GM18505 (cell line): ENCODE measurements around the gene HES6.
A peak's percentile ranks its signal among the peaks of the same experiment; 100 is the strongest.

ENCODE experiments used
- ATAC-seq: cut with Tn5 transposase; IDR thresholded peaks from one replicate; pipeline ENCODE4 v1.9.1; 2021; ENCODE audit not compliant: unreplicated experiment
- POLR2A ChIP-seq: IDR thresholded peaks from 4 replicates; pipeline ENCODE4 v1.6.1; 2011; ENCODE audit warnings: borderline replicate concordance; ENCODE audit not compliant: insufficient read depth, insufficient read length; ENCODE audit errors: extremely low read depth

HES6 gene

GRCh38 chr2:238225121-238225520 is 14.7 kb downstream of the HES6 start:
- TF ChIP-seq POLR2A: no peak
- ATAC-seq: no peak

DNA sequence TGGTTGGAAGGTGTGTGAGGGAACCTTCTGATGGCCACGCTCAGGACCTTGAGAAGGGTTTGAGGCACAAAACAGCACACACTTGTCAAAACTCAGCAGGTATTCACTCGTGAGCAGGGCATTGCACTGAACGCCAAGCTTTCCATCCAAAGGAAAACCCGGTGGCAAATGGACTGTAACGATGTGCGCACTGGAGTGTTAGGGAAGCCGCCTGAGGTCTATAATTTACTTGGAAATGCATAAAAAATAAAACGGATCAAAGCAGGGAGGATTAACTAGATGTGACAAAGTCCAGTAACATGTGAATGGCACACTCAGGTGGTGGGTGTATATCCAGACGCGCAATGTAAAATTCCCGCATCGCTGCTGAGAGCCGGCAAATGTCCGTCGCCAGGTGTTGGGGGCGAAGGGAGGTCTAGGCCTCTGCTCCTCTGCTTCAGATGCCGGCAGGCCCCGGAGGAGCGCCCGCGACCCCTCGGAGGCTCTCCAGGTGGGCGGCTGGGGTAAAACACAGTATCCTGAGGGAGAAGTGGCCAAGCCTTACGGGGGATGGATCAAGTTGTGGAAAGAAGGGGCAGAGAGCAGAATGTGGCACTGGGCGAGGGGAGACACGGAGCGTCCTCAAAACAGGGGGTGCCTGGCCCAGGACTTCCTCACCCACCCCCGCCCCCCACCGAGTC is 15.3 kb downstream of the HES6 start:
- TF ChIP-seq POLR2A: no peak
- ATAC-seq: no peak

DNA sequence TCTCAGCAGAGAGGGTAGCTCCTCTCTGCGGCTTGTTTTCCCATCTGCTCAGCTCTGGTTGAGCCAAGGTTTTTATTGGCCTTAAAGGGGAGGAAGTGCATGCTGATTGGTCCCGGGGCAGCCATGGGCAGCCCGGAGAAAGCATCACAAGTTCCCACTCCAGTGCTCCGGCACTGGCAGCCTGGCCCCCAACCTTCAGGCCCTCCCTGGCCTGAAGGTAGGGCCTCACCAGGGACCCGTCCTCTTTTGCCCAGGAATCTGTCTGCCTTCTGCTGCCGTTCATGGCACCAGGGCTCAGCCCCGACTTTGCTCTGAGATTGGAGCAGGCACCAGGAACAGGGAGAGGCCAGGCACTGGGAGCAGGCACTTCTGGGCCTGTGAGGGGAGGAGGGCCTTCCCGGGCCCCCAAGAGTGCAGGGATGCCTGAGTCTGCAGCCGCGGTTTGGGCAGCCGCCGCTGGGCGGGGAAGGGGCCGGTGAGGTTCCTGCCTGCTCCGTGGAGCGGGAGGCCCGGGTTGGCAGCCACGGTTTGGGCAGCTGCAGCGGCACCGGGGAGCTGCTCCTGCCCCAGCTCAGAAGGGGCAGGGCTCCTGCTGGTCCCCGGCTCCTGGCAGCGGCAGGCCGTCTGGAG is 18.8 kb downstream of the HES6 start:
- ATAC-seq: no peak
- TF ChIP-seq POLR2A: no peak

DNA sequence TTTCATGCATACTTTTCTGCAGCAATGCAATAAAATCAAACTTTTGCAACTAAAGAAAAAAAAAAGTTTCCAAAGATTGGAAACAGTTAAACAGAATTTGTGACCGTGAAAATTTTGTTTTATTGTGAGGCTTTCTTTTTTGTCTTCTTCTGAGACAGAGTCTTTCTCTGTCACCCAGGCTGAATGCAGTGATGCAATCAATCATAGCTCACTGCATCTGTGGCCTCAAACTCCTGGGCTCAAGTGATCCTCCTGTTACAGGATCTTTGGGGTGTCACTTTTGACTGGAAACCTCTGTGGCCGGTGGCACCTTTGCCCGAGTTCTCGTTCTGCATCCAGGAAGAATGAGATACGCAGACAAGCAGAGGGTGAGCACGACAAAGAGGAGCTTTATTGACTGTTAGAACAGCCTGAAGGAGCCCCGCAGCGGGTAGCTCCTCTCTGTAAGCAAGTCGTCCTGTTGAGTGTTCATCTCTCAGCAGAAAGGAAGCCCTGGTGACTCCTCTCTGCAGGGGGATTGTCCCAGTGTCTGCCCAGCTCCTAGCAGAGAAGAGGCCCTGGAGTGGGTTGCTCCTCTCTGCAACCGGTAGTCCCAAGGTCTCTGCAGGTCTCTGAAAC is 19.5 kb downstream of the HES6 start:
- no peak for TF ChIP-seq POLR2A
- ATAC-seq: no peak

GRCh38 chr2:238216651-238217184 is 23.1 kb downstream of the HES6 start:
- TF ChIP-seq POLR2A: no peak
- no peak for ATAC-seq

DNA sequence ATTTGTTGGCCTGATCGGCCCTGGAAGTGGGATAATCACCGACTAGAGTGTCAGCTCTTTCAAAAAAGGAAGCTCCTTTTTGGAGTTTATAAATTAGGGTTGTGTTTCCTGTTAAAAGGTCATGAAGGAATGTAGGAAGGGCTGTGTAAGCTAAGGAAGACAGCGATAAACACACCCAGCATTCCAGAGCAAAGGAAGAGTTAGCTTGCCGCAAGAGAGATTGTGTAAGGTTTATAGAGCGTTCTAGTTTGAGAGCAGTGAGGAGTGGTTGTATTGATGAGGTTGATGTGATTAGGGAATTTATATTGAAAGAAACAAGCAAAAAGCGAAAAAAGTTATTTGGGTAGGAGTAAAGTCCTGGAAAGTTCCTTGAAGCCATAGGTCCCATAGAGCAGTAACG is 32.8 kb downstream of the HES6 start:
- no peak for ATAC-seq
- TF ChIP-seq POLR2A: no peak

DNA sequence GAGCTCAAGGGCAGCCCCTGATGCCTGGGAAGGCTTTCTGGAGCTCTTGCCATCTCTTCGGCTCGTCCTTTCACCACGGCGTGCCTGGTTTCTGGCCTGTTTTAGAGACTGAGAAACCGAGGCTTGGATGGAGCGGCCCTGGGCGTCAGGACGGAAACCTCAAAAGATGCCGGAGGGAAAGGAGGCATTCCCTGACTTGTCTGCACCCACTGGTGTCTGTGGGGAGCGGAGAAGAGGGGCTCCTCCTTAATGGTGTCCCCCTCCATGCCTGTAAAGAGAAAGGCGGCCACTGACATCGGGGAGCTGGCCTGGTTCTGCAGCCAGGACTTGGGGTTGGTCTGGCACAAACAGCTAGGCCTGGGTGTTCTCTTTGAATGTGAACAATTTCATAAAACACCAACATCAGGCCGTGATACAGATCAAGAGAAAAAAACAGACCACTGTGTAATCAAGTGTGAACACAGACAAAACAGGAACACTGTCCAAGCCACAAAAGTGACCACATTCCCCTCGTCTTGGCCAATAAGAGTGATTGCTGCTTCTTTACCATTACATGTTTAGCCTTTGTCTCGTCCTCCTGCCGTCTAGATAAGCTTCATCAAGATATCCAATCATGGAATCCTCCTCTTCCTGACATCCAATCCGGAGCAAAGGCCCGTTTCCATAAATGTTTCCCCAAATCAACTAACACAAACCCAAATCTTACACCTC is 35.7 kb downstream of the HES6 start:
- ATAC-seq: no peak

DNA sequence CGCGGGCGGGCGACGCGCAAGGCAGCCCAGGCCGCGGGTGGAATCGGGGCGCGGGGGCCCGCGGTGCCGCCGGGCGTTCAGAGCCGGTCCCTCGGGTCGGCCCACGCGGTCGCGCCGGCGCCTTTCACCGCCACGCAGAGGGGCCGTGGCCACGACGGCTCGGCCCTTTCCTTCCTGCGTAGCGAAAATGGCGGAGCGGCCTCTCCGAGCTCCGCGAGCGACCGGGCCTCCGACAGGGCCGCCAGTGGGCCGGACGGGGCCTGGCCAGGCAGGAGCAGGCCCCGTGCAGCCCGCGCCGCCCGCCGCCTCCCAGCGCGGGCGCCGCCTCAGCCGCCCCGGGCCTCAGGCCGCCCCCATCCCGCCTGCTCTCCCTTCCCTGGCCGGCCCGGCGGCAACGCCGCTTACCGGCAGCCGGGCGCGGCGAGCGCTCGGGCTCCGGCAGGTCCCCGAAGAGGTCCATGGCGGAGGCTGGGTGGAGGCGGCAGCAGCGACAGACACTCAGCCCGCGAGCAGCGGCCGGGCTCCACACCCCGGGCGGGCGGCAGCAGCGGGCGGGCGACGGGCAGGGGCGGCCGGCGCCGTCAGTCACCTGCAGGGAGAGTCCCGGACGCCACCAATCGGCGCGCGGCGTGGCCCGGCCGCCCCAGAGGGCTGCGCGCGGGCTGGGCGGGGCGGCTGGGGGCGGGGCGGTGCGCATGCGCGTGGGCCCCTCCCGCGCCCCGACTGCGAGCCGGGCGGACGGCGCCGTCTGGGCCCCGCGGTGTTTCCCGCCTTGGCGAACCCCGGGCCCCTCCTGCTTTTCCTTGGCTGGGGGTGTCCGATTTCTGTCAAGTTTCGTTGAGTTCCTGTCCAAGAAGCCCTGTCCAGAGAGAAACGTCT is 36.5 kb downstream of the HES6 start, which contains the start of gene ILKAP:
Gene ILKAP, minus strand, starts transcription at position 602 of the 879 bp plus-strand sequence. Its CDS starts 142 bp downstream, at position 460.
- peak; percentile 89 for TF ChIP-seq POLR2A
- peak; percentile 91 for ATAC-seq

More for the DNA sequence above, 35.7 kb downstream of the HES6 start:
- no peak for TF ChIP-seq POLR2A

DNA sequence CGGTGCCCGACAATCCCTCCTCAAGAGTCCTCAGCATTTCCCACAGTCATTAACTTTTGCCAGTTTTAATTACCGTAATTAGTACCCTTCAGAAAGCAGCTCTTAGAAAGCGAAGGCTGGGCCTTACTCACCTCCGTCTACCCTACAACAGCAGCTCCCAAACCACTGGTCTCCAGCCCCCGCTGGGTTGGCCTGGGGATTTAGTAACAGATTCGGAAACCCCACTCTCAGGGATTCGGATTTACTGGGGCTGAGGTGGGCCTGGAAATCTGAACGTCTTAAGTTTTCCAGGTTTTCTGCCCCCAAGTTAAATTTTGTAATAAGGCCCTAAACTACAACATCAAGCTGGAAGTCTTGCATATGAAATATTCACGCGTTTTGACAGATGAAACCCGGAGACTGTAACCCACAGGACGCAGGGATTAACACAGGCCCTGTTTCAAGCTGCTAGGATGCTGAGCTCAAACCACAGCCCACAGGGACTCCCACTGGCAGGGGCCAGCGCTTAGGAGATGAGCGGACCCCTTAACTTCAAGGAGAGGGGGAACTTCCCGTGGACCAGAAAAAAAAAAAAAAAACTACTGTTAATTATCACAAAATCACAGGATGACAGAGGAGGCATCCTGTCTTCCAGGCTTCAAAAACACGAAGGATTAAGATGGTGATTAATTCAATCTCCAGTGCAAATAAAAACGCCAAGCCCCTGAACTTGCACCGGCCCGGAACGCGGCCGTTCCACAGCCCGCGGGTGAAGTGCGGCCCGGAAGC is 37.3 kb downstream of the HES6 start:
- TF ChIP-seq POLR2A: no peak
- no peak for ATAC-seq

GRCh38 chr2:238190445-238190844 is 49.4 kb downstream of the HES6 start:
- ATAC-seq: no peak
- no peak for TF ChIP-seq POLR2A
